HEK293 (cell line): ENCODE measurements around the gene SH3RF3.

ENCODE experiments used
- CTCF ChIP-seq: fragments of 450-650 bp; formaldehyde crosslinking; IDR thresholded peaks from 2 replicates; pipeline ENCODE4 v1.5.1; 2016; ENCODE audit warnings: missing biosample characterization, missing genetic modification characterization
- GFI1B ChIP-seq: fragments of 450-650 bp; formaldehyde crosslinking; IDR thresholded peaks from 2 replicates; pipeline ENCODE4 v1.5.1; 2016; ENCODE audit warnings: missing biosample characterization, missing genetic modification characterization
- HOXA7 ChIP-seq: sonication (generic); formaldehyde crosslinking; IDR thresholded peaks from 2 replicates; pipeline ENCODE4 v1.8.1; 2022; ENCODE audit warnings: missing genetic modification reagents, borderline replicate concordance
- KLF1 ChIP-seq: fragments of 450-650 bp; formaldehyde crosslinking; IDR thresholded peaks from 2 replicates; pipeline ENCODE4 v1.5.1; 2016; ENCODE audit warnings: missing biosample characterization, missing genetic modification characterization
- TRIM28 ChIP-seq: IDR thresholded peaks from 2 replicates; pipeline ENCODE4 v1.6.1; 2011; ENCODE audit warnings: low read length, control low read depth, borderline replicate concordance
- ZBTB17 ChIP-seq: fragments of 450-650 bp; formaldehyde crosslinking; IDR thresholded peaks from 2 replicates; pipeline ENCODE4 v1.5.1; 2016; ENCODE audit warnings: missing biosample characterization, missing genetic modification characterization
- ZBTB48 ChIP-seq: fragments of 450-650 bp; formaldehyde crosslinking; IDR thresholded peaks from 2 replicates; pipeline ENCODE4 v1.5.1; 2016; ENCODE audit warnings: missing biosample characterization, missing genetic modification characterization
- ZNF223 ChIP-seq: fragments of 450-650 bp; formaldehyde crosslinking; IDR thresholded peaks from 2 replicates; pipeline ENCODE4 v1.5.1; 2016; ENCODE audit warnings: missing biosample characterization, missing genetic modification characterization
- ZNF239 ChIP-seq: fragments of 450-650 bp; formaldehyde crosslinking; IDR thresholded peaks from 2 replicates; pipeline ENCODE4 v1.5.1; 2016; ENCODE audit warnings: missing biosample characterization, missing genetic modification characterization
- ZNF302 ChIP-seq: fragments of 450-650 bp; formaldehyde crosslinking; IDR thresholded peaks from 2 replicates; pipeline ENCODE4 v1.5.1; 2016; ENCODE audit warnings: missing biosample characterization, missing genetic modification characterization, low read depth
- ZNF324 ChIP-seq: fragments of 450-650 bp; formaldehyde crosslinking; IDR thresholded peaks from 2 replicates; pipeline ENCODE4 v1.5.1; 2016; ENCODE audit warnings: missing biosample characterization, missing genetic modification characterization
- ZNF398 ChIP-seq: fragments of 450-650 bp; formaldehyde crosslinking; IDR thresholded peaks from 2 replicates; pipeline ENCODE4 v1.5.1; 2017; ENCODE audit warnings: missing biosample characterization, missing genetic modification characterization
- ZNF423 ChIP-seq: fragments of 450-650 bp; formaldehyde crosslinking; IDR thresholded peaks from 2 replicates; pipeline ENCODE4 v1.5.1; 2016; ENCODE audit warnings: missing biosample characterization, missing genetic modification characterization
- ZSCAN16 ChIP-seq: fragments of 450-650 bp; formaldehyde crosslinking; IDR thresholded peaks from 2 replicates; pipeline ENCODE4 v1.5.1; 2016; ENCODE audit warnings: missing biosample characterization, missing genetic modification characterization

DNA sequence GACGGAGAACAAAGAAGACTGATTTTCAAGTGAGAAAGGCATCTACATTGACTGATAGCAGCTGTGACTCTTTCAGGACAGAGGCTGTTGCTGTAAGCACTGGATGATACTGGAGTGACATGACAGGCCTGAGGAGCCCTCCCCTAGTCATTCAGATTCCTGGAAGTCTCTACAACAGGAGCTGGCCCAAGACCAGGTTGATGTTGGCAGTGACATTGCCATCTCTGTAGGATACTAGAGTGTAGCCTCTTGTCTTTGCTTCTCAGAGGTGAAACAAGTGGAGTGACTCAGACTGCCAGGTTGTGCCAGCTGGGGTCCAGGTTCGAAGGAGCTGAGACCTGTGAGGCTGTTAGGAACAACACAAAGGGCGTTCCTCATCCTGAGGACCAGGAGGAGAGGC is 44.7 kb upstream of the SH3RF3 start:
- TF ChIP-seq GFI1B (tag by site-specific recombination) (no peak), ZNF302 (tag by site-specific recombination) (no peak), ZBTB48 (no peak), CTCF (no peak), ZSCAN16 (tag by site-specific recombination) (no peak), ZNF324 (tag by site-specific recombination) (no peak), ZBTB17 (tag by site-specific recombination) (no peak), HOXA7 (no peak), ZNF239 (tag by site-specific recombination) (no peak), ZNF423 (no peak), ZNF398 (tag by site-specific recombination) (no peak), ZNF223 (no peak), TRIM28 (no peak), KLF1 (no peak)
